22Rv1 (cell line): ENCODE data around the gene RBM28.

Experiments
- H3K27ac ChIP-seq: fragments of 450-650 bp; 2 replicates; pipeline ENCODE4 v1.5.1; 2017
- CTCF ChIP-seq: fragments of 450-650 bp; IDR thresholded peaks from 2 replicates; pipeline ENCODE4 v1.5.1; 2017; ENCODE audit warnings: mild to moderate bottlenecking
- ZFX ChIP-seq: fragments of 450-650 bp; IDR thresholded peaks from 2 replicates; pipeline ENCODE4 v1.6.1; 2017; ENCODE audit warnings: antibody characterized with exemption, borderline replicate concordance

Gene RBM28

GRCh38 chr7:128321044-128321422 is 22.7 kb downstream of the RBM28 start:
- TF ChIP-seq ZFX (no peak), CTCF (no peak)
- H3K27ac ChIP-seq, result no peak overlapping the region

GRCh38 chr7:128318691-128319090 is 25.0 kb downstream of the RBM28 start:
- TF ChIP-seq CTCF (no peak), ZFX (no peak)
- H3K27ac ChIP-seq, result no peak overlapping the region

GRCh38 chr7:128311013-128311412 is 32.7 kb downstream of the RBM28 start:
- H3K27ac ChIP-seq, result no peak overlapping the region
- no peak for TF ChIP-seq CTCF
- no peak for TF ChIP-seq ZFX

GRCh38 chr7:128310499-128310898 is 33.2 kb downstream of the RBM28 start:
- H3K27ac ChIP-seq, result no peak overlapping the region
- no peak for TF ChIP-seq ZFX
- TF ChIP-seq CTCF, result no peak

GRCh38 chr7:128309976-128310375 is 33.7 kb downstream of the RBM28 start:
- TF ChIP-seq CTCF, result no peak
- TF ChIP-seq ZFX, result no peak
- H3K27ac ChIP-seq, result no peak overlapping the region

- H3K27ac ChIP-seq, result no peak overlapping the region
- TF ChIP-seq CTCF, result no peak
- no peak for TF ChIP-seq ZFX
These were observed 34.6 kb downstream of the RBM28 start for GRCh38 chr7:128309124-128309523.

GRCh38 chr7:128307061-128307460 is 36.6 kb downstream of the RBM28 start:
- H3K27ac ChIP-seq, result no peak overlapping the region
- TF ChIP-seq CTCF (no peak), ZFX (no peak)
